ENCODE data around the gene TMEM190.

DNA sequence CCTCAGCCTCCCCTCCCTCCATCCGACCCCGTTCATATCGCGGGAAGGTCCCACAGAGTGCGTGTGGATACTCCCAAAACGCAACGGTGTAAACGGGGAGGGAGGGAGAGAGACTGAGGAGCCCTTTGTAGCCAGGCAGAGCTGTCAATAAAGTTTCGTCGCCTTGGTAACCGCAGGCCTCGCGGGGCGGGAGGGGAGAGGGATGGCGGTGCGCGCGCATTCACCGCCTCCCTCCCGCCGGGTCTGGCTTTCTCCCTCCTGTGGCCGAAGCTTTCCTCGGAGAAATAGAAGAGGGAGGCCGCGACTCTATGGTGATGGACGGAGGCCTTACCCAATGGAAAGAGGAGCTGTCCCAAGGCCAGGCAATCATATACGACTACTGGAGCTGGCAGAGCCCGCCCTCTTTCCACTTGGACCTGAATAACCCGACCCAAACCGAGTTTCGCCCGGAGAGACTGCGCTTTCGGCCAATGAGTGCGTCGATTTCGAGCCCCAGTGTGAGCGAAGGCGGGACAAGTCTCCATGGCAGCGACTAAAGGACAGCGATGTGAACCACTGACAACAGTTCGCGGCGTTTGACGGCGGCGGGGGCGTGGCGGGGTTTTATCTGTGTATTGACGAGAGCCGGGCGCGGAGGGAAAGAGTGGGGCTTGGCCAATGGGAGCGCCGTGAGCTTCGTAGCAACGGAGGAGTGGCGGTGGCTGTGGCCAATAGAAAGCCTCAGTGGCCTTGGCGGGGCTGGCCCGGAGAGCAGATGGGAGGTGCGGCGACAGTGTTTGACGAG, 37.3 kb upstream of the TMEM190 start, which contains the start of gene KMT5C:
- TF ChIP-seq CTCF (IDR thresholded peaks at IDR 0.05) (peak in 4 of 5 experiments; percentile 13 to 79 (median 64)), POLR2A (IDR thresholded peaks at IDR 0.05) (peak; percentile 12 to 55)

Data from tibial nerve (tissue), 3 donors.